ENCODE data around the gene CEPT1.

DNA sequence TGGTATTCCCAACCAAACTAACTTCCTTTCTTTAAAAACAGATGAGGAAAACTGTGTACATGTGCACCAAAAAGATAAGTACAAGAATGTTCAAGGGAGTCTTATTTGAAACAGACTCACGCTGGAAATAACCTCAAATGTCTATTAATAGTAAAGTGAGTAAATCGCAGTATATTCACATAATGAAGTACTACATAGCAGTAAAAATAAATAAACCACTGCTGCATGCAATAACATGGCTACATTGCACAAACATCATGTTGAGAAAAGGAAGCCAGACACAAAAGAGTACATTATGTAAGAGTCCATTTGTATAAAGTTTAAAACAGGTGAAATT is 65.7 kb downstream of the CEPT1 start:
- TF ChIP-seq SUZ12 (IDR thresholded peaks at IDR 0.05) (no peak), SP1 (IDR thresholded peaks at IDR 0.05) (no peak), ZNF384 (IDR thresholded peaks at IDR 0.05) (no peak)
